ENCODE data around the gene ARMC6.

GRCh38 chr19:19067276-19068072, 34.1 kb downstream of the ARMC6 start:
- TF ChIP-seq, protein P1, sequence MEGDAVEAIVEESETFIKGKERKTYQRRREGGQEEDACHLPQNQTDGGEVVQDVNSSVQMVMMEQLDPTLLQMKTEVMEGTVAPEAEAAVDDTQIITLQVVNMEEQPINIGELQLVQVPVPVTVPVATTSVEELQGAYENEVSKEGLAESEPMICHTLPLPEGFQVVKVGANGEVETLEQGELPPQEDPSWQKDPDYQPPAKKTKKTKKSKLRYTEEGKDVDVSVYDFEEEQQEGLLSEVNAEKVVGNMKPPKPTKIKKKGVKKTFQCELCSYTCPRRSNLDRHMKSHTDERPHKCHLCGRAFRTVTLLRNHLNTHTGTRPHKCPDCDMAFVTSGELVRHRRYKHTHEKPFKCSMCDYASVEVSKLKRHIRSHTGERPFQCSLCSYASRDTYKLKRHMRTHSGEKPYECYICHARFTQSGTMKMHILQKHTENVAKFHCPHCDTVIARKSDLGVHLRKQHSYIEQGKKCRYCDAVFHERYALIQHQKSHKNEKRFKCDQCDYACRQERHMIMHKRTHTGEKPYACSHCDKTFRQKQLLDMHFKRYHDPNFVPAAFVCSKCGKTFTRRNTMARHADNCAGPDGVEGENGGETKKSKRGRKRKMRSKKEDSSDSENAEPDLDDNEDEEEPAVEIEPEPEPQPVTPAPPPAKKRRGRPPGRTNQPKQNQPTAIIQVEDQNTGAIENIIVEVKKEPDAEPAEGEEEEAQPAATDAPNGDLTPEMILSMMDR (IDR thresholded peaks at IDR 0.05) = no peak
- TF ChIP-seq POLR2A (IDR thresholded peaks at IDR 0.05) = no peak
